ENCODE measurements around the gene HK3. TPM values are rescaled to one million over a fixed set of nuclear protein-coding genes. Genes with fewer than 3 reads are reported as not detected.

HK3 gene
- polyA plus RNA-seq, 2 of the 4 experiments (the other 2 are of a cell fraction), result 0.04 to 0.12 TPM

DNA sequence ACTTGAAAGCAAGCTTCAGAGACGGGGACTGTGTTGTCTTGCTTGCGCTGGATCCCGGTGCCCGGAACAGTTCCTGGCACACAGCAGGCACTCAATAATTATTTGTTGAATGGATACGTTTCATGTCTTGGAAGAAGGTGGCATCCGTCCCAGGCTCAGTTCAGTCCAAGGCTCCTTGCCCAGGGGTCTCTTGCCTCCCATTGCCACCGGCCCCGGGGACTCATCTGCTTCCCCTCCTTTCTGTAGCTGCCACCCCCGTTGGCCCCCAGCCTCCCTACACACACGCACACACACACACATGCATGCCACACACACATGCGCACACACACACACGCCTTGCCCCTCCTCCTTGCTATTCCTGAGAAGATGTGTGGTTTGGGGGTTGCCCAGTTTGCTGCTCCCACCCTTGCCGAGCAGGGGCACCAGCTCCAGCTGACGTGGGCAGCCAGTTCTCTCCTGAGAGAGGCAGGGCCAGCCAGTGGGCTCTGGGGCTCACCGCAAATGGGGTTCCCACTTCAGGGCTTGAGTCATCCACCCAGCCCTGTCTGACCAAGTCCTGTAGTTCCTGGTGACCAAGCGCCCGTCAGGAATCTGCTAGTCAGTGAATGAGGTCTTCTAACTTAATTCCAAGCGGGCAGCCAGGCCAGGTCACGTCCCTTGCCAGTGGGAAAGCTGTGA lies 41.8 kb downstream of the HK3 start:
- TF ChIP-seq JUN (IDR thresholded peaks at IDR 0.05), result no peak
- TF ChIP-seq EP300 (IDR thresholded peaks at IDR 0.05), result no peak
- no peak for TF ChIP-seq ZC3H11A (IDR thresholded peaks at IDR 0.05)
- no peak for TF ChIP-seq REST (IDR thresholded peaks at IDR 0.05)
- no peak for TF ChIP-seq JUNB (IDR thresholded peaks at IDR 0.05)
- no peak for TF ChIP-seq PHF8 (IDR thresholded peaks at IDR 0.05; ENCODE audit: borderline replicate concordance, low read depth)
- no peak for TF ChIP-seq HEYL (CRISPR knock-in tag; IDR thresholded peaks at IDR 0.05)
- TF ChIP-seq ESRRA (IDR thresholded peaks at IDR 0.05; ENCODE audit: borderline replicate concordance, low read length), result no peak
- TF ChIP-seq, protein P1, sequence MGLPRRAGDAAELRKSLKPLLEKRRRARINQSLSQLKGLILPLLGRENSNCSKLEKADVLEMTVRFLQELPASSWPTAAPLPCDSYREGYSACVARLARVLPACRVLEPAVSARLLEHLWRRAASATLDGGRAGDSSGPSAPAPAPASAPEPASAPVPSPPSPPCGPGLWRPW (IDR thresholded peaks at IDR 0.05), result no peak
- no peak for TF ChIP-seq SMC3 (IDR thresholded peaks at IDR 0.05)
- no peak for TF ChIP-seq CEBPB (IDR thresholded peaks at IDR 0.05)
- TF ChIP-seq, protein P2, sequence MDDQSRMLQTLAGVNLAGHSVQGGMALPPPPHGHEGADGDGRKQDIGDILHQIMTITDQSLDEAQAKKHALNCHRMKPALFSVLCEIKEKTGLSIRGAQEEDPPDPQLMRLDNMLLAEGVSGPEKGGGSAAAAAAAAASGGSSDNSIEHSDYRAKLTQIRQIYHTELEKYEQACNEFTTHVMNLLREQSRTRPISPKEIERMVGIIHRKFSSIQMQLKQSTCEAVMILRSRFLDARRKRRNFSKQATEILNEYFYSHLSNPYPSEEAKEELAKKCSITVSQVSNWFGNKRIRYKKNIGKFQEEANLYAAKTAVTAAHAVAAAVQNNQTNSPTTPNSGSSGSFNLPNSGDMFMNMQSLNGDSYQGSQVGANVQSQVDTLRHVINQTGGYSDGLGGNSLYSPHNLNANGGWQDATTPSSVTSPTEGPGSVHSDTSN (IDR thresholded peaks at IDR 0.05), result no peak
- TF ChIP-seq BHLHE40 (IDR thresholded peaks at IDR 0.05; ENCODE audit: low read depth, low read length), result no peak
- TF ChIP-seq FOSL2 (IDR thresholded peaks at IDR 0.05), result no peak
- TF ChIP-seq FOSL2 (CRISPR knock-in tag; IDR thresholded peaks at IDR 0.05), result no peak
- no peak for TF ChIP-seq BCL3 (IDR thresholded peaks at IDR 0.05)
- FAIRE-seq (no peak), DNase-seq (ENCODE audit: low read depth in 1 of 2, low spot score in 1 of 2) (no peak), ATAC-seq (no peak)
- H3K4me2 ChIP-seq, result no peak overlapping the region
- 36% methylated on average over 16 of the region's 19 CpGs for WGBS (ENCODE audit: missing lambda C conversion rate)
- H3K27ac ChIP-seq, result no peak overlapping the region
- no peaks in the 10 kb centered on the region for H3K4me1 ChIP-seq
- ChIA-PET CTCF (interaction anchor here (1.5 kb wide), 1 partner anchor 12 kb away, joined by 4 read pairs; no protein-coding TSS in a partner anchor), POLR2A (no interaction called here)
- no peak overlapping the region for H3K4me3 ChIP-seq
- H3K9me3 ChIP-seq, result no peaks in the 10 kb centered on the region

DNA sequence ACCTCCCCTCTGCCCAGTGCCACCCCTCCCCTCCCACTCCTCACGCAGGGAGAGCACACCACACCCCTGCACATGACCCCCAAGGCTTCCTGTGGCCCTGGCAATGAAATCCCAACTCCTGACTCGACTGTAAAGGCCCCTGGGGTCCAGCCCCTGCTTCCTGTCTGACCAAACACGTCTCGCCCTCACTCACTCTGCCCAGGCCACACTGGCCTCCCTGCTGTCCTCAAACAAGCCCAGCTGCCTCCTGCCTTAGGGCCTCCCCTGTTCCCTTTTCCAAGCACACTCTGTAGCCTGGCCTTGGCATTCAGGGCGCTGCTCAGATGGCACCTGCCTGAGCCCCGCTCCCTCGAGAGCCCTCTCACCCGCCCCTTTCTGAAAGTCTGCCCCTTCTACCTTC lies 42.4 kb downstream of the HK3 start:
- Histone ChIP-seq H3K9me3 (no peaks in the 10 kb centered on the region), H3K27ac (no peak overlapping the region), H3K4me2 (no peak overlapping the region), H3K4me1 (no peaks in the 10 kb centered on the region), H3K4me3 (no peak overlapping the region)
- 30% methylated on average over 7 of the region's 8 CpGs for WGBS (ENCODE audit: missing lambda C conversion rate)
- ATAC-seq (no peak), FAIRE-seq (no peak), DNase-seq (ENCODE audit: low read depth in 1 of 2, low spot score in 1 of 2) (no peak)
- TF ChIP-seq ZSCAN20 (CRISPR knock-in tag; IDR thresholded peaks at IDR 0.05), result no peak
- TF ChIP-seq NPAS2 (CRISPR knock-in tag; IDR thresholded peaks at IDR 0.05; ENCODE audit: borderline replicate concordance), result no peak
- no peak for TF ChIP-seq FOXS1 (CRISPR knock-in tag; IDR thresholded peaks at IDR 0.05)
- TF ChIP-seq NR3C1 (IDR thresholded peaks at IDR 0.05), result no peak
- no peak for TF ChIP-seq FOSB (CRISPR knock-in tag; IDR thresholded peaks at IDR 0.05)
- TF ChIP-seq POLR2A (IDR thresholded peaks at IDR 0.05; ENCODE audit: low read length), result no peak
- TF ChIP-seq TFCP2L1 (CRISPR knock-in tag; IDR thresholded peaks at IDR 0.05), result no peak
- TF ChIP-seq, protein P1 (IDR thresholded peaks at IDR 0.05), result no peak
- no peak for TF ChIP-seq E2F6 (IDR thresholded peaks at IDR 0.05; ENCODE audit: borderline replicate concordance, low read depth)
- TF ChIP-seq MYC (IDR thresholded peaks at IDR 0.05; ENCODE audit: borderline replicate concordance, low read length), result no peak
- no peak for TF ChIP-seq ZNF302 (CRISPR knock-in tag; IDR thresholded peaks at IDR 0.05)
- TF ChIP-seq SMC3 (IDR thresholded peaks at IDR 0.05), result no peak
- TF ChIP-seq ZFP36 (IDR thresholded peaks at IDR 0.05; ENCODE audit: borderline replicate concordance, partially characterized antibody), result no peak
- CTCF ChIA-PET, result no interaction called here
- POLR2A ChIA-PET, result no interaction called here
